ENCODE measurements around the gene ADGRL3.

GRCh38 chr4:61958591-61958990 lies 758.5 kb downstream of the ADGRL3 start:
- TF ChIP-seq CTCF (IDR thresholded peaks at IDR 0.05) (no peak), EP300 (IDR thresholded peaks at IDR 0.05) (no peak), POLR2A (IDR thresholded peaks at IDR 0.05) (no peak)
